Activated B cell treated with CpG ODN at 0.5 μM for 24 hours (primary cell): ENCODE data around the gene PDZD7. TPM values are rescaled to one million over a fixed set of nuclear protein-coding genes. Genes with fewer than 3 reads are reported as not detected.

Source experiments
- ATAC-seq: fragments of 200-7000 bp; cut with Tn5 transposase; one replicate; pipeline ENCODE4 v1.10.0; 2021; ENCODE audit warnings: low read depth, mild to moderate bottlenecking, moderate library complexity
- CTCF ChIA-PET: fragments of 350-600 bp; sonication (Branson Sonifier 250); formaldehyde crosslinking; loops from one replicate; lab custom pipeline; 2021; ENCODE audit warnings: antibody characterized with exemption; lab: Charles Lee
- POLR2A ChIA-PET: fragments of 350-600 bp; sonication (Branson Sonifier 250); formaldehyde crosslinking; loops from one replicate; lab custom pipeline; 2021; ENCODE audit warnings: antibody characterized with exemption; lab: Charles Lee
- DNase-seq: peaks from one replicate; pipeline ENCODE4 v3.0.0; 2022
- H3K27ac Mint-ChIP-seq: one replicate; pipeline ENCODE4 v1.8.0; 2020; ENCODE audit warnings: mixed read lengths
- H3K27me3 Mint-ChIP-seq: one replicate; pipeline ENCODE4 v1.8.0; 2021; ENCODE audit warnings: mixed read lengths
- H3K36me3 Mint-ChIP-seq: one replicate; pipeline ENCODE4 v1.8.0; 2021; ENCODE audit warnings: low read depth, mixed read lengths
- H3K4me1 Mint-ChIP-seq: one replicate; pipeline ENCODE4 v1.8.0; 2021; ENCODE audit warnings: mixed read lengths
- H3K4me3 Mint-ChIP-seq: one replicate; pipeline ENCODE4 v1.8.0; 2020; ENCODE audit warnings: mild to moderate bottlenecking, mixed read lengths
- H3K9me3 Mint-ChIP-seq: one replicate; pipeline ENCODE4 v1.8.0; 2020; ENCODE audit warnings: mixed read lengths
- intact Hi-C: fragments of 100-400 bp; cut with micrococcal nuclease; formaldehyde crosslinking; loops from one replicate; pipeline ENCODE4 v1.15.1; 2024
- total RNA-seq: library from RNA; stranded (reverse); gene quantifications from 2 replicates; pipeline ENCODE4 v1.2.3, GENCODE V29; 2022
- TF ChIP-seq, protein P1 (sequence below): fragments of 200-600 bp; IDR thresholded peaks from one replicate; pipeline ENCODE4 v1.8.0; 2022; ENCODE audit warnings: antibody characterized with exemption, mild to moderate bottlenecking

PDZD7 gene
- total RNA-seq, 1 donor from 2014 or later: 0.11 TPM

DNA sequence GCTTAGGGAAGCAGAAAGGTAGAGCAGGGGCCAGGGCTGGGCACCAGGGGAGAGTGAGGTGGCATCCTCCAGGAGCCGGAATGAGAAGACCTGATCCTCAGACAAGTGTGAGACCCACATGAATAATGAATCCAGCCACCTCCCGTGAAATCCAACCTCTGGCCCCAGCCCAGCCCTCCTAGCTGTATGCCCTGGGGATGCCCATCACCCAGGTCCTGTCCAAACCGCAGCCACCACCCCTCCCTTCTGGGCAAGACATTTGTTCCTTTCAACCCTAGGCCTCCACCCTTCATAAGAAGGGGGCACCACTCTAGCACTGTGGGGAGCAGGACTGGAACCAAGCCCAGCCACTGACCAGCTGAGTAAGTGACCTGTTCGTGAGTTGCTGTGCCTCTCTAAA, 9.7 kb downstream of the PDZD7 start:
- peaks cover 22% of the 10 kb centered on the region for H3K27me3 Mint-ChIP-seq
- intact Hi-C loops: no loop called here
- ATAC-seq (no peak), DNase-seq (no peak)
- no peaks in the 10 kb centered on the region for H3K9me3 Mint-ChIP-seq
- H3K36me3 Mint-ChIP-seq: no peaks in the 10 kb centered on the region
- TF ChIP-seq, protein P1, sequence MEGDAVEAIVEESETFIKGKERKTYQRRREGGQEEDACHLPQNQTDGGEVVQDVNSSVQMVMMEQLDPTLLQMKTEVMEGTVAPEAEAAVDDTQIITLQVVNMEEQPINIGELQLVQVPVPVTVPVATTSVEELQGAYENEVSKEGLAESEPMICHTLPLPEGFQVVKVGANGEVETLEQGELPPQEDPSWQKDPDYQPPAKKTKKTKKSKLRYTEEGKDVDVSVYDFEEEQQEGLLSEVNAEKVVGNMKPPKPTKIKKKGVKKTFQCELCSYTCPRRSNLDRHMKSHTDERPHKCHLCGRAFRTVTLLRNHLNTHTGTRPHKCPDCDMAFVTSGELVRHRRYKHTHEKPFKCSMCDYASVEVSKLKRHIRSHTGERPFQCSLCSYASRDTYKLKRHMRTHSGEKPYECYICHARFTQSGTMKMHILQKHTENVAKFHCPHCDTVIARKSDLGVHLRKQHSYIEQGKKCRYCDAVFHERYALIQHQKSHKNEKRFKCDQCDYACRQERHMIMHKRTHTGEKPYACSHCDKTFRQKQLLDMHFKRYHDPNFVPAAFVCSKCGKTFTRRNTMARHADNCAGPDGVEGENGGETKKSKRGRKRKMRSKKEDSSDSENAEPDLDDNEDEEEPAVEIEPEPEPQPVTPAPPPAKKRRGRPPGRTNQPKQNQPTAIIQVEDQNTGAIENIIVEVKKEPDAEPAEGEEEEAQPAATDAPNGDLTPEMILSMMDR: no peak
- peaks cover 14% of the 10 kb centered on the region for H3K4me1 Mint-ChIP-seq
- no peak overlapping the region for H3K27ac Mint-ChIP-seq
- CTCF ChIA-PET: no interaction called here
- H3K4me3 Mint-ChIP-seq: no peak overlapping the region
- POLR2A ChIA-PET: no interaction called here

DNA sequence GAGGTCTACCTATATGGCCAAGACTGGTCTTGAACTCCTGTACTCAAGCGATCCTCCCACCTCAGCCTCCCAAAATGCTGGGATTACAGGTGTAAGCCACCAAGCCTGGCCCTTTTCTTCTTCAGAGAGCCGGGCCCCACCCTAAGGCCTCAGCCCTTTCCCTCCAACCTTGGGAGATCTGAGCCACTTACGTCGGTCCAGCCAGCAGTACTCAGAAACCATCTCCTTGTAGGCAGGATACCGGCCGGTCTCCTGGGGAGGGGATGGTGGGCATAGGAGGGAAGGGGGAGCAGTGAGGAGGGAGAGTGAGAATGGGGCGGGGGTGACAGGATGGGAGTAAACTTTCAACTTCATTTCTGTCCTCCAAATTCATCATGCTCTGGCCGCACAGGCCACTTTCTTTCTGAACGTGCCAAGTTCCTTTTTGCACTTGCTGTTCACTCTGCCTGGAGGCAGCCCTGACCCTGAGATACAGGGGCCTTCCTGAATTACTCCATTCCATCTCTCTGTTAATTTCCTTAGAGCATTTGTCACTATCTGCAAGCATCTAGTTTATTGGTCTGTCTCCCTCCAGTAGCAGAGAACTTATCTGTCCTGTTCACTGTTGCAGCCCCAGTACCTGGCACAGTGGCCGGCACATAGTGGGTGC, 10.4 kb downstream of the PDZD7 start:
- H3K9me3 Mint-ChIP-seq: no peaks in the 10 kb centered on the region
- intact Hi-C loops: no loop called here
- no peak overlapping the region for H3K27ac Mint-ChIP-seq
- H3K4me3 Mint-ChIP-seq: no peak overlapping the region
- H3K4me1 Mint-ChIP-seq: peaks cover 14% of the 10 kb centered on the region
- TF ChIP-seq, protein P1: no peak
- CTCF ChIA-PET: no interaction called here
- ATAC-seq: no peak
- H3K36me3 Mint-ChIP-seq: no peaks in the 10 kb centered on the region
- H3K27me3 Mint-ChIP-seq: peaks cover 25% of the 10 kb centered on the region
- POLR2A ChIA-PET: no interaction called here
- DNase-seq: no peak

DNA sequence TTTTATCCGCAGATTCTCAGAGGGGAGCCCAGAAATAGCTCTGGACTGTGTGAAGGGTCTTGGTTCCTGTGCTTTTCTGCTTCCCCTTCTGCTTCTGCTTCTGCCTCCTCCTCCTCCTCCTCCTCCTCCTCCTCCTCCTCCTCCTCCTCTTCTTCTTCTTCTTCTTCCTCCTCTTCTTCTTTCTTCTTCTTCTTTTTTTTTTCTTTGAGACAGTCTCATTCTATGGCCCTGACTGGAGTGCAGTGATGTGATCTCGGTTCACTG, 11.6 kb downstream of the PDZD7 start:
- no peak overlapping the region for H3K27ac Mint-ChIP-seq
- peaks cover 27% of the 10 kb centered on the region for H3K27me3 Mint-ChIP-seq
- no peak for DNase-seq
- ChIA-PET POLR2A (interaction anchor here (2.3 kb wide), 1 partner anchor 12 kb away, joined by 9 read pairs; the partner anchor contains the start of genes PDZD7 and SFXN3), CTCF (interaction anchor here (0.9 to 1.8 kb wide), 6 partner anchors 10 to 52 kb away, joined by 3 to 20 read pairs (median 4); partner anchors contain the start of genes PDZD7 and SFXN3)
- intact Hi-C loops: loop anchor here (1.0 kb wide), 1 partner anchor 12 kb away; the partner anchor contains the start of genes PDZD7 and SFXN3
- peaks cover 14% of the 10 kb centered on the region for H3K4me1 Mint-ChIP-seq
- no peak overlapping the region for H3K4me3 Mint-ChIP-seq
- no peaks in the 10 kb centered on the region for H3K36me3 Mint-ChIP-seq
- H3K9me3 Mint-ChIP-seq: no peaks in the 10 kb centered on the region
- TF ChIP-seq, protein P1: no peak
- no peak for ATAC-seq

DNA sequence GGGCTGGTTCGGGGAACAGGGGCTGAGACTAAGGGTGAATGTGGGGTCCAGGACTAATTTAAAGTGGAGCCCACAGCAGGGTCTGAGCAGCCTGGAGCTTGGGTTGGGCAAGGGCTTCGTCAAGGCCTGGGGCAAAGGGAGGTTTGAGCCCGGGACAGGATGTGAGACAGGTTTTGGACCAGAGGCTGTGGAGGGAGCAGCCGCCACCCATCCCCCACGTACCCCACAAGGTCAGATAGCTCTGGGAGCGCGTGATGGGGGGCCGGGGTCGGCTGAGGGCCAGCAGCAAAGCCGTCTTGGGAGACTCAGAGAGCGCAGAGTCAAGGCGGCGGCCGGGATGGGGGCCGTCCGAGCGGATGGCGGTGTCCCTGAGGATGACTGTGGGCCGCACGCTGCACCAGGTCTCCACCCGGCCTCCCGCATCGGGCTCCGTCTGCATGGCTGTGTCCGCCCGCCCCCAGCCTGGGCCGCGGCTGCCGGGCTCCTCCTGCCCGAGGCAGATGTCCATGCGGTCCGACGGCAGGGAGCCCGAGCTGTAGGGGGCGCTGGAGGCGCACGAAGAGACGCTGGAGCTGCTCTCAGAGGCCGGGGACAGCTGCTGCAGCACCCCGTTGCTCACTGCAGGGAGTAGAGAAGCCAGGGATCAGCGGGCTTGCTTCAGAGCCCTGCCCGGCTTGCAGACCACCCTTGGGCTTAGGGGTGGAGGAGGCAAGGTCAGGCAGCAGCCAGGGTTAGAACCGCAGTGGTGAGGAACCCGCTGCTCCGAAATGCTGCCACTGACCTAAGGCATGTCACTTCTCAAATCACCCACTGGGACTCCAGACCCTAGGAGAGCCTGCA, 12.1 kb downstream of the PDZD7 start:
- TF ChIP-seq, protein P1: no peak
- Mint-ChIP-seq H3K4me1 (peaks cover 17% of the 10 kb centered on the region), H3K9me3 (no peaks in the 10 kb centered on the region), H3K27me3 (peaks cover 27% of the 10 kb centered on the region), H3K36me3 (no peaks in the 10 kb centered on the region), H3K27ac (no peak overlapping the region), H3K4me3 (peak overlapping the region; percentile 39)
- DNase-seq (peak; percentile 39), ATAC-seq (peak; percentile 59)
- intact Hi-C loops: loop anchor here (1.0 kb wide), 1 partner anchor 12 kb away; the partner anchor contains the start of genes PDZD7 and SFXN3
- ChIA-PET CTCF (interaction anchor here (0.9 to 1.8 kb wide), 6 partner anchors 11 to 53 kb away, joined by 3 to 20 read pairs (median 4); partner anchors contain the start of genes PDZD7 and SFXN3), POLR2A (interaction anchor here (2.3 kb wide), 1 partner anchor 13 kb away, joined by 9 read pairs; the partner anchor contains the start of genes PDZD7 and SFXN3)
